ENCODE results near the gene FTSJ3.

DNA sequence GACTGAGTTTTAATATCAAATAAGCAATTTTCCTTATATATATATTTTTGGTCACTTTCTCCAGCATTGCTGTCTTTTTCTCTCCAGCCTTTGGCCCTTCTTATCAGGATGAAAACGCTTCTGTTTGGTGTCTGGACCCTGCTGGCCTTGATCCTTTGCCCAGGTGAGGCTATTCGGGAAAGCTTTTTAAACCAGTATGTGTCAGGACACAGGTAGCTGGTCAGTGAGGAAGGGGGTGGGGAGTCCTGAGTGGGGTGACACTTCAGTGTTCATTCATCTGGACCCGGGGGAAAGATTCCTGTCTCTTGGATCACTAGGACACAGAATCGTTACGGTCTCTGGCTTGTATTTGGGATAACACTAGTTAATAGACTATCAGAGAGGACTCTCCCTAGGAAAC, 27.2 kb upstream of the FTSJ3 start:
- TF ChIP-seq, protein P1, sequence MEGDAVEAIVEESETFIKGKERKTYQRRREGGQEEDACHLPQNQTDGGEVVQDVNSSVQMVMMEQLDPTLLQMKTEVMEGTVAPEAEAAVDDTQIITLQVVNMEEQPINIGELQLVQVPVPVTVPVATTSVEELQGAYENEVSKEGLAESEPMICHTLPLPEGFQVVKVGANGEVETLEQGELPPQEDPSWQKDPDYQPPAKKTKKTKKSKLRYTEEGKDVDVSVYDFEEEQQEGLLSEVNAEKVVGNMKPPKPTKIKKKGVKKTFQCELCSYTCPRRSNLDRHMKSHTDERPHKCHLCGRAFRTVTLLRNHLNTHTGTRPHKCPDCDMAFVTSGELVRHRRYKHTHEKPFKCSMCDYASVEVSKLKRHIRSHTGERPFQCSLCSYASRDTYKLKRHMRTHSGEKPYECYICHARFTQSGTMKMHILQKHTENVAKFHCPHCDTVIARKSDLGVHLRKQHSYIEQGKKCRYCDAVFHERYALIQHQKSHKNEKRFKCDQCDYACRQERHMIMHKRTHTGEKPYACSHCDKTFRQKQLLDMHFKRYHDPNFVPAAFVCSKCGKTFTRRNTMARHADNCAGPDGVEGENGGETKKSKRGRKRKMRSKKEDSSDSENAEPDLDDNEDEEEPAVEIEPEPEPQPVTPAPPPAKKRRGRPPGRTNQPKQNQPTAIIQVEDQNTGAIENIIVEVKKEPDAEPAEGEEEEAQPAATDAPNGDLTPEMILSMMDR (conservative IDR thresholded peaks at IDR 0.05): no peak
- TF ChIP-seq EZH2 (IDR thresholded peaks at IDR 0.05; ENCODE audit: low read depth): no peak

Data from PC-9 (cell line).